ENCODE results near the gene APEX2.

The APEX2 gene

GRCh38 chrX:55056820-55057674 is 56.9 kb downstream of the APEX2 start:
- no peak for DNase-seq (ENCODE audit: low spot score)
- in situ Hi-C loops (cut with MboI; ENCODE audit: low pct_unique_long_range_greater_than_20kb, low sequenced_read_pairs, unreplicated experiment), result no loop called here
- TF ChIP-seq, protein P1, sequence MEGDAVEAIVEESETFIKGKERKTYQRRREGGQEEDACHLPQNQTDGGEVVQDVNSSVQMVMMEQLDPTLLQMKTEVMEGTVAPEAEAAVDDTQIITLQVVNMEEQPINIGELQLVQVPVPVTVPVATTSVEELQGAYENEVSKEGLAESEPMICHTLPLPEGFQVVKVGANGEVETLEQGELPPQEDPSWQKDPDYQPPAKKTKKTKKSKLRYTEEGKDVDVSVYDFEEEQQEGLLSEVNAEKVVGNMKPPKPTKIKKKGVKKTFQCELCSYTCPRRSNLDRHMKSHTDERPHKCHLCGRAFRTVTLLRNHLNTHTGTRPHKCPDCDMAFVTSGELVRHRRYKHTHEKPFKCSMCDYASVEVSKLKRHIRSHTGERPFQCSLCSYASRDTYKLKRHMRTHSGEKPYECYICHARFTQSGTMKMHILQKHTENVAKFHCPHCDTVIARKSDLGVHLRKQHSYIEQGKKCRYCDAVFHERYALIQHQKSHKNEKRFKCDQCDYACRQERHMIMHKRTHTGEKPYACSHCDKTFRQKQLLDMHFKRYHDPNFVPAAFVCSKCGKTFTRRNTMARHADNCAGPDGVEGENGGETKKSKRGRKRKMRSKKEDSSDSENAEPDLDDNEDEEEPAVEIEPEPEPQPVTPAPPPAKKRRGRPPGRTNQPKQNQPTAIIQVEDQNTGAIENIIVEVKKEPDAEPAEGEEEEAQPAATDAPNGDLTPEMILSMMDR (IDR thresholded peaks at IDR 0.05; ENCODE audit: extremely low read depth, insufficient read depth, missing control alignments), result no peak

- TF ChIP-seq, protein P1 (IDR thresholded peaks at IDR 0.05; ENCODE audit: extremely low read depth, insufficient read depth, missing control alignments), result peak; percentile 68
- in situ Hi-C loops (cut with MboI; ENCODE audit: low pct_unique_long_range_greater_than_20kb, low sequenced_read_pairs, unreplicated experiment), result no loop called here
- DNase-seq (ENCODE audit: low spot score), result peak; percentile 34
These were observed 57.6 kb downstream of the APEX2 start for GRCh38 chrX:55057675-55058249.
